ENCODE results near the gene PPM1H. TPM values are rescaled to one million over a fixed set of nuclear protein-coding genes. Genes with fewer than 3 reads are reported as not detected.

PPM1H gene
- total and polyA plus RNA-seq, 4 donors, result 2.3 to 7.2 (median 4.1) TPM

DNA sequence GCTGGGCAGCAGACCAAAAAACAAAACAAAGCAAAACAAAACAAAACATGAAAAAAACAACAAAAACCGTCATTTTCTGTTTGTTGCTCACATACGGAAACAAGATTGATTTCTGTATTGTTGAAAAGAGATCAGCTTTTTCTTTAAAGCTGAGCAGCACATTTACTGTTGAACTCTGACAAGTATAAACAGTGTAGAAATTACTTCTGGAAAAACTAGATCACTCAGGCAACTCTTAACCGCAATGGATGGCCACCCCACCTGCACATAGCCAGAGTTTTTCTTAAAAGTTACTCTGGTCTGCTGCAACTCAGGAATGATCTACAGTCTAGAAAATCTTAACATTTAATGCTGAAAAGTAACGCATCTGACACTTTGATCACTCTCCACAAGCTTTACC is 80.9 kb downstream of the PPM1H start:
- no peak for DNase-seq (ENCODE audit: low spot score)
- Histone ChIP-seq H3K36me3 (ENCODE audit: control insufficient read depth in 4 of 4, insufficient read depth in 3 of 4, low read depth in 1 of 4, low read length in 3 of 4) (no peaks in the 10 kb centered on the region), H3K4me3 (ENCODE audit: low read depth in 1 of 3, low read length in 3 of 3) (no peak overlapping the region), H3K27me3 (ENCODE audit: control insufficient read depth in 4 of 4, insufficient read depth in 4 of 4, low read length in 3 of 4) (no peaks in the 10 kb centered on the region), H3K9me3 (ENCODE audit: control insufficient read depth in 4 of 4, low read length in 3 of 4) (no peaks in the 10 kb centered on the region), H3K27ac (ENCODE audit: low read depth in 1 of 2, low read length in 2 of 2) (no peak overlapping the region), H3K4me1 (ENCODE audit: control insufficient read depth in 4 of 4, insufficient read depth in 4 of 4, low read length in 3 of 4) (no peaks in the 10 kb centered on the region), H3K9ac (ENCODE audit: low read depth in 1 of 2, low read length in 2 of 2) (no peak overlapping the region)
- no peak for TF ChIP-seq FOXA1 (IDR thresholded peaks at IDR 0.05)
- TF ChIP-seq NR2F2 (IDR thresholded peaks at IDR 0.05), result no peak
- TF ChIP-seq HNF4G (IDR thresholded peaks at IDR 0.05), result no peak
- TF ChIP-seq, protein P1, sequence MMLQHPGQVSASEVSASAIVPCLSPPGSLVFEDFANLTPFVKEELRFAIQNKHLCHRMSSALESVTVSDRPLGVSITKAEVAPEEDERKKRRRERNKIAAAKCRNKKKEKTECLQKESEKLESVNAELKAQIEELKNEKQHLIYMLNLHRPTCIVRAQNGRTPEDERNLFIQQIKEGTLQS (IDR thresholded peaks at IDR 0.05), result no peak
- no peak for TF ChIP-seq HNF4A (conservative IDR thresholded peaks at IDR 0.05)
- TF ChIP-seq YY1 (IDR thresholded peaks at IDR 0.05), result no peak
- no peak for TF ChIP-seq EGR1 (IDR thresholded peaks at IDR 0.05; ENCODE audit: low read depth in 2 of 2)
- no peak for TF ChIP-seq SP1 (IDR thresholded peaks at IDR 0.05)
- TF ChIP-seq JUND (IDR thresholded peaks at IDR 0.05), result no peak
- 84% methylated on average over 4 of the region's 4 CpGs for WGBS

DNA sequence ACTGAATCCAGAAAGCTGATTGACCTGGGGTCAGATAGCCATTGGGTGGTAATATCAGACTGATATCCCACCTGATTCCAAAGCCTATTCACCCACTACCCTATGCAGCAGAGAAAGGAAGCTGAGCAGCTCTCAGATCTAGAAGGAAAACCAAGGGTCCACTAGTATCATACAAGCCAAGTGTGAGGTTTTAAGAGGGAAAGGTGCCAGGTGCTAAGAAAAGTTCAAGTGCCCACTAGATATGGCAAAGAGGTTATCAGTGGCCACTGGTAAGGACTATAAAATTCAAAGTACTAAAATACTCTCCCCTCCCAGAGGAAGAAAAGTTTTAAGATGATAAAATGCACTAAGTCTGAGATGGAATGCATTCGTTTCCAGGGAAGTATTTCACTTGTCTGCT is 85.6 kb downstream of the PPM1H start:
- no peak overlapping the region for H3K27ac ChIP-seq (ENCODE audit: low read depth in 1 of 2, low read length in 2 of 2)
- DNase-seq (ENCODE audit: low spot score), result no peak
- no peaks in the 10 kb centered on the region for H3K27me3 ChIP-seq (ENCODE audit: control insufficient read depth in 4 of 4, insufficient read depth in 4 of 4, low read length in 3 of 4)
- H3K9me3 ChIP-seq (ENCODE audit: control insufficient read depth in 4 of 4, low read length in 3 of 4), result no peaks in the 10 kb centered on the region
- TF ChIP-seq, protein P2, sequence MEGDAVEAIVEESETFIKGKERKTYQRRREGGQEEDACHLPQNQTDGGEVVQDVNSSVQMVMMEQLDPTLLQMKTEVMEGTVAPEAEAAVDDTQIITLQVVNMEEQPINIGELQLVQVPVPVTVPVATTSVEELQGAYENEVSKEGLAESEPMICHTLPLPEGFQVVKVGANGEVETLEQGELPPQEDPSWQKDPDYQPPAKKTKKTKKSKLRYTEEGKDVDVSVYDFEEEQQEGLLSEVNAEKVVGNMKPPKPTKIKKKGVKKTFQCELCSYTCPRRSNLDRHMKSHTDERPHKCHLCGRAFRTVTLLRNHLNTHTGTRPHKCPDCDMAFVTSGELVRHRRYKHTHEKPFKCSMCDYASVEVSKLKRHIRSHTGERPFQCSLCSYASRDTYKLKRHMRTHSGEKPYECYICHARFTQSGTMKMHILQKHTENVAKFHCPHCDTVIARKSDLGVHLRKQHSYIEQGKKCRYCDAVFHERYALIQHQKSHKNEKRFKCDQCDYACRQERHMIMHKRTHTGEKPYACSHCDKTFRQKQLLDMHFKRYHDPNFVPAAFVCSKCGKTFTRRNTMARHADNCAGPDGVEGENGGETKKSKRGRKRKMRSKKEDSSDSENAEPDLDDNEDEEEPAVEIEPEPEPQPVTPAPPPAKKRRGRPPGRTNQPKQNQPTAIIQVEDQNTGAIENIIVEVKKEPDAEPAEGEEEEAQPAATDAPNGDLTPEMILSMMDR (IDR thresholded peaks at IDR 0.05; ENCODE audit: low read depth, low read length, missing input control), result no peak
- TF ChIP-seq YY1 (IDR thresholded peaks at IDR 0.05) (no peak), HNF4G (IDR thresholded peaks at IDR 0.05) (no peak), RXRA (IDR thresholded peaks at IDR 0.05) (no peak), GABPA (IDR thresholded peaks at IDR 0.05 in 1 of 2, conservative IDR thresholded peaks at IDR 0.05 in 1 of 2) (no peak)
- WGBS, result 84% methylated on average over 1 of the region's 1 CpG
- H3K9ac ChIP-seq (ENCODE audit: low read depth in 1 of 2, low read length in 2 of 2), result no peak overlapping the region
- H3K4me3 ChIP-seq (ENCODE audit: low read depth in 1 of 3, low read length in 3 of 3), result no peak overlapping the region
- H3K4me1 ChIP-seq (ENCODE audit: control insufficient read depth in 4 of 4, insufficient read depth in 4 of 4, low read length in 3 of 4), result no peaks in the 10 kb centered on the region
- H3K36me3 ChIP-seq (ENCODE audit: control insufficient read depth in 4 of 4, insufficient read depth in 3 of 4, low read depth in 1 of 4, low read length in 3 of 4), result no peaks in the 10 kb centered on the region

DNA sequence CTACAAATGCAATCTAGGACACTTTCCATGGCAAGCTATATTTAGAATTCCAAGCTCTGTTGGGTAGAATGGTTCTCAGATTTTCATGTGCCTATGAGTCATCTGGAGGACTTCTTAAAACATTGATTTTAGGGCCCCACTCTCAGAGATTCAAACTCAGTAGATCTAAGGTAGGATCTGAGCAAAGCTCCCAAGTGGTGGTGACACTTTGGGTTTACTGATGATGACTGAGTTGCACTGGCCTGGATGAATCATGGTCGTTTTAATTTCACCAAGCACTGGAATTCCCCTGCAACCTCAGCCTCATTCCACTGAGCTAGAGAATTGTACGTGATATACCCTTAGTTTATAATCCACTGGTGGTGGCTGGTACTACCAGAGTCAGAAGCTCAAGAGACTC is 86.5 kb downstream of the PPM1H start:
- WGBS, result 76% methylated on average over 2 of the region's 2 CpGs

More for the DNA sequence above, 86.5 kb downstream of the PPM1H start:
- no peak overlapping the region for H3K27ac ChIP-seq (ENCODE audit: low read depth in 1 of 2, low read length in 2 of 2)
- no peak overlapping the region for H3K4me3 ChIP-seq (ENCODE audit: low read depth in 1 of 3, low read length in 3 of 3)
- no peaks in the 10 kb centered on the region for H3K36me3 ChIP-seq (ENCODE audit: control insufficient read depth in 4 of 4, insufficient read depth in 3 of 4, low read depth in 1 of 4, low read length in 3 of 4)
- no peaks in the 10 kb centered on the region for H3K27me3 ChIP-seq (ENCODE audit: control insufficient read depth in 4 of 4, insufficient read depth in 4 of 4, low read length in 3 of 4)
- no peak overlapping the region for H3K9ac ChIP-seq (ENCODE audit: low read depth in 1 of 2, low read length in 2 of 2)
- DNase-seq (ENCODE audit: low spot score), result no peak
- H3K9me3 ChIP-seq (ENCODE audit: control insufficient read depth in 4 of 4, low read length in 3 of 4), result no peaks in the 10 kb centered on the region
- H3K4me1 ChIP-seq (ENCODE audit: control insufficient read depth in 4 of 4, insufficient read depth in 4 of 4, low read length in 3 of 4), result peaks cover 0 to 9% (median 1%) of the 10 kb centered on the region in 4 donors
- TF ChIP-seq HNF4A (conservative IDR thresholded peaks at IDR 0.05), result no peak
- no peak for TF ChIP-seq RXRA (IDR thresholded peaks at IDR 0.05)
- TF ChIP-seq, protein P3, sequence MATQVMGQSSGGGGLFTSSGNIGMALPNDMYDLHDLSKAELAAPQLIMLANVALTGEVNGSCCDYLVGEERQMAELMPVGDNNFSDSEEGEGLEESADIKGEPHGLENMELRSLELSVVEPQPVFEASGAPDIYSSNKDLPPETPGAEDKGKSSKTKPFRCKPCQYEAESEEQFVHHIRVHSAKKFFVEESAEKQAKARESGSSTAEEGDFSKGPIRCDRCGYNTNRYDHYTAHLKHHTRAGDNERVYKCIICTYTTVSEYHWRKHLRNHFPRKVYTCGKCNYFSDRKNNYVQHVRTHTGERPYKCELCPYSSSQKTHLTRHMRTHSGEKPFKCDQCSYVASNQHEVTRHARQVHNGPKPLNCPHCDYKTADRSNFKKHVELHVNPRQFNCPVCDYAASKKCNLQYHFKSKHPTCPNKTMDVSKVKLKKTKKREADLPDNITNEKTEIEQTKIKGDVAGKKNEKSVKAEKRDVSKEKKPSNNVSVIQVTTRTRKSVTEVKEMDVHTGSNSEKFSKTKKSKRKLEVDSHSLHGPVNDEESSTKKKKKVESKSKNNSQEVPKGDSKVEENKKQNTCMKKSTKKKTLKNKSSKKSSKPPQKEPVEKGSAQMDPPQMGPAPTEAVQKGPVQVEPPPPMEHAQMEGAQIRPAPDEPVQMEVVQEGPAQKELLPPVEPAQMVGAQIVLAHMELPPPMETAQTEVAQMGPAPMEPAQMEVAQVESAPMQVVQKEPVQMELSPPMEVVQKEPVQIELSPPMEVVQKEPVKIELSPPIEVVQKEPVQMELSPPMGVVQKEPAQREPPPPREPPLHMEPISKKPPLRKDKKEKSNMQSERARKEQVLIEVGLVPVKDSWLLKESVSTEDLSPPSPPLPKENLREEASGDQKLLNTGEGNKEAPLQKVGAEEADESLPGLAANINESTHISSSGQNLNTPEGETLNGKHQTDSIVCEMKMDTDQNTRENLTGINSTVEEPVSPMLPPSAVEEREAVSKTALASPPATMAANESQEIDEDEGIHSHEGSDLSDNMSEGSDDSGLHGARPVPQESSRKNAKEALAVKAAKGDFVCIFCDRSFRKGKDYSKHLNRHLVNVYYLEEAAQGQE (IDR thresholded peaks at IDR 0.05), result no peak
- TF ChIP-seq GABPA (IDR thresholded peaks at IDR 0.05 in 1 of 2, conservative IDR thresholded peaks at IDR 0.05 in 1 of 2), result no peak
- TF ChIP-seq SP1 (IDR thresholded peaks at IDR 0.05), result no peak
- TF ChIP-seq HNF4G (IDR thresholded peaks at IDR 0.05), result no peak
- TF ChIP-seq, protein P4, sequence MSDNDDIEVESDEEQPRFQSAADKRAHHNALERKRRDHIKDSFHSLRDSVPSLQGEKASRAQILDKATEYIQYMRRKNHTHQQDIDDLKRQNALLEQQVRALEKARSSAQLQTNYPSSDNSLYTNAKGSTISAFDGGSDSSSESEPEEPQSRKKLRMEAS (IDR thresholded peaks at IDR 0.05), result no peak
- TF ChIP-seq YY1 (IDR thresholded peaks at IDR 0.05), result no peak
- TF ChIP-seq JUND (IDR thresholded peaks at IDR 0.05), result no peak
- TF ChIP-seq FOXA1 (IDR thresholded peaks at IDR 0.05), result no peak
- no peak for TF ChIP-seq RAD21 (IDR thresholded peaks at IDR 0.05)
- TF ChIP-seq, protein P1 (IDR thresholded peaks at IDR 0.05), result no peak
- no peak for TF ChIP-seq NR2F2 (IDR thresholded peaks at IDR 0.05)
- no peak for TF ChIP-seq EGR1 (IDR thresholded peaks at IDR 0.05; ENCODE audit: low read depth in 2 of 2)

Data from liver (tissue), 9 donors.